T-helper 17 cell (primary cell): ENCODE measurements around the gene C19orf73. TPM values are rescaled to one million over a fixed set of nuclear protein-coding genes. Genes with fewer than 3 reads are reported as not detected.

ENCODE experiments used
- ATAC-seq: fragments of 150-1000 bp; cut with Tn5 transposase; 2 replicates; pipeline ENCODE4 v1.10.0; 2021; ENCODE audit warnings: mild to moderate bottlenecking, moderate library complexity
- DNase-seq, 3 donors: peaks; one replicate each; pipeline versions ENCODE4 v3.0.0 to v3.0.0-alpha.2; 2020 to 2021
- H3K9me3 ChIP-seq: one replicate; pipeline ENCODE4 v1.7.0; 2013; ENCODE audit warnings: low read length, mild to moderate bottlenecking; ENCODE audit not compliant: control insufficient read depth, poor library complexity, severe bottlenecking
- H3K27ac Mint-ChIP-seq: one replicate; pipeline ENCODE4 v1.8.0; 2022; ENCODE audit warnings: mild to moderate bottlenecking, moderate library complexity, mixed read lengths
- H3K27me3 Mint-ChIP-seq: one replicate; pipeline ENCODE4 v1.8.0; 2022; ENCODE audit warnings: mixed read lengths
- H3K36me3 Mint-ChIP-seq: one replicate; pipeline ENCODE4 v1.8.0; 2022; ENCODE audit warnings: low read depth, mixed read lengths
- H3K4me1 Mint-ChIP-seq: one replicate; pipeline ENCODE4 v1.8.0; 2022; ENCODE audit warnings: mild to moderate bottlenecking, mixed read lengths
- H3K4me3 Mint-ChIP-seq: one replicate; pipeline ENCODE4 v1.8.0; 2022; ENCODE audit warnings: mild to moderate bottlenecking, moderate library complexity, mixed read lengths
- total RNA-seq, 4 donors: library from RNA in 2 of 4; stranded (reverse) in 2 of 4; gene quantifications; one replicate each; pipeline ENCODE4 v1.2.3 and lab custom pipeline; 2022 to 2026

Gene C19orf73, protein sequence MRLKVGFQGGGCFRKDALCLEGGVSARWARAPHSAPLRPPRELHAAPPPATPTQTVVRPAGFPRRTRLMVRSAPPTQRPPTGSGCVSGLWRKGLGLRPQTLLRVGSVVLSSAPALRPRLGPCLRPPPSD
- 1 to 10 TPM; 3.6 to 3.9 TPM for total RNA-seq
- total RNA-seq (lab: John Stamatoyannopoulos, UW), result 1.0 to 3.1 reads per million in 2 donors

DNA sequence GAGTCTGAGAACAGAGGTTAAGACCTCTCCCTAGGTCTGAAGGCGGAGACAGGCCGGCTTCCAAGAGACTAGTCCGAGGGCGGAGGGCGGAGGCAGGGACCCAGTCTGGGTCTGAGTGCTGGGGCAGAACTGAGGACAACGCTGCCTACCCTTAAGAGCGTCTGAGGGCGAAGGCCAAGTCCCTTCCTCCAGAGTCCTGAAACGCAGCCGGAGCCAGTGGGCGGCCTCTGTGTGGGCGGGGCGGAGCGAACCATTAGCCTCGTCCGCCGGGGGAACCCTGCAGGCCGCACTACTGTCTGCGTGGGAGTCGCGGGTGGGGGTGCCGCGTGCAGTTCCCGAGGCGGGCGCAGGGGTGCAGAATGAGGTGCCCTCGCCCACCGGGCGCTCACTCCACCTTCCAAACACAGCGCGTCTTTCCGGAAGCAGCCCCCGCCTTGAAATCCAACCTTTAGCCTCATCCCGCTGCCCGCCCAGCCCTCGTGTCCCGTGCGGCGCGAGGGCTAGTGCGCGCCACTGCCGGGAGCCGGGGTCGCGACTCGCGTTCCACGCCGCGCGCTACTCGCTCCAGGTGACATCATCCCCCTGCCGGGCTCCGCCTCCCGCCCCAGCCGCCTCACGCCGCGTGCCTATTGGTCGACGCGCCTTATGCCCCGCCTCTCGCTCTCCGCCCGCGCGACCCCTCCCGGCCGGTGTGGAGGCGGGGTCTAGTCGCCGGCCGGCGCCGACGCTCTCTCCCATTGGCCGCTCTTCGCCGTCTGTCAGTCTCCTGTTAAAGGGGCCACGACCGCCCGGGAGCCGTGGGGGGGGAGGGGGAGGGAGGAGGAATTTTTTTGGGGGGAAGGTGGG is at the start of gene C19orf73:
Gene C19orf73, minus strand, starts transcription at position 579 of the 846 bp plus-strand sequence. Its CDS starts 121 bp downstream, at position 458.
- Mint-ChIP-seq H3K36me3 (no peaks in the 10 kb centered on the region), H3K27ac (peak within 1 kb of the TSS; percentile 95), H3K4me3 (peak within 1 kb of the TSS; percentile 92), H3K27me3 (peaks cover 5% of the 10 kb centered on the region), H3K4me1 (peaks cover 37% of the 10 kb centered on the region)
- DNase-seq (peak; percentile 95 to 96 (median 96)), ATAC-seq (peak; percentile 84)
- H3K9me3 ChIP-seq, result no peaks in the 10 kb centered on the region

GRCh38 chr19:49168421-49168820 is 49.5 kb upstream of the C19orf73 start:
- ATAC-seq, result no peak

DNA sequence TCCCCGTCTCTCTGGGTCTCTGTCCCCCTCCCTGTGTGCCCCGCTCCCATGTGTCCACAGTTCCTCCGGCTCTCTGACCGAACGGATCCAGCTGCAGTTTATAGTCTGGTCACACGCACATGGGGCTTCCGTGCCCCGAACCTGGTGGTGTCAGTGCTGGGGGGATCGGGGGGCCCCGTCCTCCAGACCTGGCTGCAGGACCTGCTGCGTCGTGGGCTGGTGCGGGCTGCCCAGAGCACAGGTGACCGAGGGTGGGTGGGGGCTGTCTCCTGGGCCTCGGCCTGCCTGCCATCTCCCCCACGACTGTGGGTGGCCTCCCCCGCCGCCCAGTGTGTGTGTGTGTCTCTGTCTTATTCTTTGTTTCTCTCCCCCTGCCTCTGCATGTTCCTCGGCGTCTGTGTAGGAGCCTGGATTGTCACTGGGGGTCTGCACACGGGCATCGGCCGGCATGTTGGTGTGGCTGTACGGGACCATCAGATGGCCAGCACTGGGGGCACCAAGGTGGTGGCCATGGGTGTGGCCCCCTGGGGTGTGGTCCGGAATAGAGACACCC is 49.0 kb upstream of the C19orf73 start:
- ATAC-seq (no peak), DNase-seq (no peak)
- no peaks in the 10 kb centered on the region for H3K36me3 Mint-ChIP-seq
- H3K27me3 Mint-ChIP-seq, result peaks cover 28% of the 10 kb centered on the region
- no peak overlapping the region for H3K27ac Mint-ChIP-seq
- no peaks in the 10 kb centered on the region for H3K9me3 ChIP-seq
- H3K4me1 Mint-ChIP-seq, result no peaks in the 10 kb centered on the region
- H3K4me3 Mint-ChIP-seq, result no peak overlapping the region

More at GRCh38 chr19:49168421-49168820, 49.5 kb upstream of the C19orf73 start:
- no peak overlapping the region for H3K4me3 Mint-ChIP-seq
- no peaks in the 10 kb centered on the region for H3K36me3 Mint-ChIP-seq
- H3K27me3 Mint-ChIP-seq, result peaks cover 28% of the 10 kb centered on the region
- no peak for DNase-seq
- H3K4me1 Mint-ChIP-seq, result no peaks in the 10 kb centered on the region
- H3K9me3 ChIP-seq, result no peaks in the 10 kb centered on the region
- H3K27ac Mint-ChIP-seq, result no peak overlapping the region

DNA sequence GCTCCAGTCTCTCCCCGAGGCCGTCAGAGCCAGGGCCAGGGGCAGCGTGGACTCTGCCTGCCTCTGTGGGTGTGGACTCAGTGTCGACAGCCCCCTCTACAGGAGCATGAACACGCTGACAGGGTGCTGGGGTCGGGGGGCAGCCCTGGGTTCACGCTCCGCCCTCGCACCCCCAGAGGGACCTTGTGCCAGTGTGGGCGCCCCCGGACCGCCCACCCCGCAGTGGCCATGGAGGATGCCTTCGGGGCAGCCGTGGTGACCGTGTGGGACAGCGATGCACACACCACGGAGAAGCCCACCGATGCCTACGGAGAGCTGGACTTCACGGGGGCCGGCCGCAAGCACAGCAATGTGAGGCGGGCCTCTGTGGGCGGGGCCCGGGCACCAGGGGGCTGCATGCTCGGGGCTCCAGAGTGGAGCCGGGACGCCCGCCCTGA is 46.9 kb upstream of the C19orf73 start:
- Mint-ChIP-seq H3K27ac (no peak overlapping the region), H3K27me3 (peaks cover 27% of the 10 kb centered on the region), H3K36me3 (peaks cover 1% of the 10 kb centered on the region), H3K4me3 (no peak overlapping the region), H3K4me1 (no peaks in the 10 kb centered on the region)
- no peak for DNase-seq
- no peak for ATAC-seq
- no peaks in the 10 kb centered on the region for H3K9me3 ChIP-seq

DNA sequence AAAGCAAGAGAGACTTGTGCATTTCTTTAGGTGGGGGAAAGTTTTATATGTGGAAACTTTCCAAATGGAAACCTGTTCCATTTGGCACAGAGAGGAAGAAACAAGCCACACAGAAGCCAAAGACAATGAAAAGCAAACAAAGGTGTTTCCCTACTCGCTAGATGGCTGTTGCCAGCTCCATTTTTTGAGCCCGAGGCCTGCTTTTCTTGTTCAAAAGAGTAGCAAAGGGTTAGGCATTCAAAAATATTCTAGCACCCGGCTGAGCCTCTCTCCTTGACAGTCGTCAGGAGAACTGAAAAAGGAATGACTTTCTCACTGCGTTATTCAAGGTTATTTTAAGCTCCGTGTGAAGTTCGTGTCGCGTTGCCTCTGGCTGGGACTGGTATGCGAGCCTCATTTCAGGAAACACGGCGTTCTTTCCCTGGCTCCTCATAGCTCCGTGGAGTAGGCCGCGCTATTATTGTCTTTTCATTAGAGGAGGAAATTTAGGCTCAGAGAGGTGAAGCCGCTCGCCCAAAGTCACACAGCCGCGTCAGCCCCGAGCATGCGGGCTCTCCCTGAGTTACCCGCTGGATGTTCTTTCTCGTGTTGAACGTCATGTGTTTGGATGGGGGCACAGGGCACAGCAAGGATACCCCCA is 46.3 kb upstream of the C19orf73 start:
- H3K4me3 Mint-ChIP-seq, result no peak overlapping the region
- peaks cover 28% of the 10 kb centered on the region for H3K27me3 Mint-ChIP-seq
- H3K9me3 ChIP-seq, result no peaks in the 10 kb centered on the region
- H3K4me1 Mint-ChIP-seq, result no peaks in the 10 kb centered on the region
- no peak overlapping the region for H3K27ac Mint-ChIP-seq
- DNase-seq (no peak), ATAC-seq (no peak)
- H3K36me3 Mint-ChIP-seq, result peaks cover 2% of the 10 kb centered on the region

DNA sequence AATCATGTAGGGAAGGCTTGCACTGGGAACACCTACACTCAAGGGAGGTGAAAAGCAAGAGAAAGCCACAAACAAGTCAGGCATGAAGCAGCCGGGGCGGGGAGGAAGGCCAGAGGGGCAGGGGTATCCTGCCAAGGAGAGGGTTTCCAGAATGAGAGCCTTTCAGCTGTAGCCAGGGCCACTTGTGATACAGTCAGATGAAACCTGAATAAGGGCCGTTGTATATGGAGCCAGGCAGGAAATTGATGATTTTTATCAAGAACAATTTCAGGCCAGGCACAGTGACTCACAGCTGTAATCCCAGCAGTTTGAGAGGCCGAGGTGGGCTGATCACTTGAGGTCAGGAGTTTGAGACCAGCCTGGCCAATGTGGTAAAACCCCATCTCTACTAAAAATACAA is 43.0 kb upstream of the C19orf73 start:
- no peaks in the 10 kb centered on the region for H3K9me3 ChIP-seq
- ATAC-seq, result no peak
- Mint-ChIP-seq H3K36me3 (peaks cover 9% of the 10 kb centered on the region), H3K4me3 (no peak overlapping the region), H3K27me3 (peaks cover 45% of the 10 kb centered on the region), H3K4me1 (peaks cover 7% of the 10 kb centered on the region), H3K27ac (no peak overlapping the region)
- DNase-seq, result no peak

- no peak for DNase-seq
- Mint-ChIP-seq H3K27ac (no peak overlapping the region), H3K36me3 (peaks cover 9% of the 10 kb centered on the region), H3K4me1 (peaks cover 10% of the 10 kb centered on the region), H3K27me3 (peaks cover 47% of the 10 kb centered on the region), H3K4me3 (no peak overlapping the region)
- no peak for ATAC-seq
- no peaks in the 10 kb centered on the region for H3K9me3 ChIP-seq
Measured at GRCh38 chr19:49160450-49161189, 41.7 kb upstream of the C19orf73 start.

DNA sequence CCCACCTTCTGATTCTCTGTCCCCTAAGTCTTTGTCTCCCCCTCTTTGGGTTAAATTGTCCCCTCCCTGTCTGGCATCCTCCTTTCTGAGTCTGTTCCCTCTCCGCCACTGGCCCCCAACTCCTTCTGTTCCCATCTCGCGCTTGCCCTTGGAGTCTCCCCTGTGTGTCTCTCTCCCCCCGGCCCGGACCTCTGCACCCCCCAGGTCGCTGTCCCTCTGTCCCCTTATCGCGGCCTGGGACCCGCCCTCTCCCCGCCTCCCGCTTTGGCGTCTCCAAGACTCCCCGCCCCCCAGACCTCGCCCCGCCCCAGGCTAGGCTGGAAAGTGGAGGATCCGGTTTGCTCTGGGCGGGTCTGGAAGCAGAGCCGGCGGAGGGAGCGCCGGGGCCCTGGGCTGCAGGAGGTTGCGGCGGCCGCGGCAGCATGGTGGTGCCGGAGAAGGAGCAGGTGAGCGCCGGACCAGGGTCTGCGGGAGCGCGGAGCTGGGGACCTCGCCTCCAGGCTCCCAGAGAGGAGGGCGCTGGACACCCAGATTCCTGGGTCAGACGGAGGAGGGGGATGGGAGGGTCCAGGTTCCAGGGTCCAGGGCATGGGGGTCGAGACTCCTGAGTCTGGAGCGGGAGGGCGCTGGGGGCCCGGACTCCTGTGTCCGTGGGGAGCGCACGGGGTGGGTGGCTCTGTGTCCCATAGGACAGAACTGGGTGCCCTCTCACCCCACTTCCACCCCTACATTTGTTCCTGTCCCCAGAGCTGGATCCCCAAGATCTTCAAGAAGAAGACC is 38.7 kb upstream of the C19orf73 start, which contains the start of gene TRPM4:
Gene TRPM4, plus strand, starts transcription at position 348 of the 780 bp plus-strand sequence. Its CDS starts 75 bp downstream, at position 423.
- H3K27me3 Mint-ChIP-seq, result peaks cover 68% of the 10 kb centered on the region
- H3K9me3 ChIP-seq, result no peaks in the 10 kb centered on the region
- ATAC-seq, result peak; percentile 57
- H3K36me3 Mint-ChIP-seq, result peaks cover 19% of the 10 kb centered on the region
- peaks cover 18% of the 10 kb centered on the region for H3K4me1 Mint-ChIP-seq
- no peak for DNase-seq
- no peak within 1 kb of the TSS for H3K27ac Mint-ChIP-seq
- peak within 1 kb of the TSS; percentile 71 for H3K4me3 Mint-ChIP-seq

- H3K9me3 ChIP-seq, result no peaks in the 10 kb centered on the region
- H3K4me3 Mint-ChIP-seq, result peak overlapping the region; percentile 67
- peaks cover 24% of the 10 kb centered on the region for H3K4me1 Mint-ChIP-seq
- DNase-seq (no peak), ATAC-seq (no peak)
- H3K27ac Mint-ChIP-seq, result no peak overlapping the region
- peaks cover 66% of the 10 kb centered on the region for H3K27me3 Mint-ChIP-seq
- peaks cover 17% of the 10 kb centered on the region for H3K36me3 Mint-ChIP-seq
Measured at GRCh38 chr19:49155820-49156346, 36.9 kb upstream of the C19orf73 start.

DNA sequence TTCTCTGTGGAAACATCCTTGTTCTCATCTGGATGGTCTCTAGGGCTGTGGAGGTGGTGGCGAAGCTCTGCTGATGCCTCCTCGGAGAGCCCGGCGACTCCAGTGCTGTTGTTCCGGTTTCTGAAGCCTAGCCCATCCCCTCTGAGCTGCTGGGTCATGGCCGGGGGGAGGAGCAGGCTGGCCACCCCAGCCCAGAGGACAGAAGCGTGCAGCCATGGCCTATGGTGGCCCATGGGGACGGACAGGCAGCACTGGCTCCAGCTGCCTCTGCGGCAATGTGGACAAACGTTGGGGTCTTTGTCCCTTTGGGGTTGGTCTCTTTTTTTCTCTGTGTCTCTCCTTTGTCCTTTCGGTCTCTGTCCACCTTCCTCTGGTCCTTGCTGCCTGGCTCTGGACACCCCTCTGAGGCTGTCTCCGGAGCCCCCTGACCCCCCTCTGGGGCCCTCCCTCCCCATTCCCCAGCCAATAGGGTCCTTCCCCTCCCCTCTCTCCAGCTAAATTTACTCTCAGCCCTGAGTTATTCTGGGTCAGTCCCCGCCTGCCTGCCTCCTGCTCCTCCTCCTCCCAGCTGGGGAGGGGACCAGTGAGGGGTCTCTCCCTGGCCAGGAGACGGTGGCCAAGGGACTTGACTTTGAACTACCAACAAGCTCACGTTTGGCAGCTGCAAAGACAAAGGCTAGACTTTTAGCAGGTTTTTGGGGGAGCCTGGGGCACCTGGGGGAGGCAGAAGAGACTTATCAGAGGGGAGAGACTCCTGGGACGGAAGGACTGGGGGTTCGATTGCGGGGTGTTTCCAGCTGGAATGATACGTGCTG is 36.3 kb upstream of the C19orf73 start, which contains the start of gene HRC:
Gene HRC, minus strand, starts transcription at position 392 of the 815 bp plus-strand sequence. Its CDS starts 159 bp downstream, at position 233.
- ATAC-seq (no peak), DNase-seq (no peak)
- Mint-ChIP-seq H3K36me3 (peaks cover 18% of the 10 kb centered on the region), H3K27me3 (peaks cover 59% of the 10 kb centered on the region), H3K4me1 (peaks cover 27% of the 10 kb centered on the region), H3K27ac (no peak within 1 kb of the TSS), H3K4me3 (peak within 1 kb of the TSS; percentile 67)
- H3K9me3 ChIP-seq, result no peaks in the 10 kb centered on the region

- Mint-ChIP-seq H3K4me3 (no peak overlapping the region), H3K27me3 (peaks cover 54% of the 10 kb centered on the region), H3K4me1 (peaks cover 31% of the 10 kb centered on the region), H3K27ac (no peak overlapping the region), H3K36me3 (peaks cover 15% of the 10 kb centered on the region)
- no peaks in the 10 kb centered on the region for H3K9me3 ChIP-seq
- DNase-seq (no peak), ATAC-seq (no peak)
Measured at GRCh38 chr19:49154279-49154678, 35.3 kb upstream of the C19orf73 start.
